Karpas-422 (cell line): ENCODE measurements around the gene FOXO6. TPM values are rescaled to one million over a fixed set of nuclear protein-coding genes. Genes with fewer than 3 reads are reported as not detected.

Experiments
- DNase-seq: peaks from one replicate; pipeline ENCODE4 v3.0.0-alpha.2; 2015
- H2AFZ ChIP-seq: fragments of 200-600 bp; sonication (generic); 2 replicates; pipeline ENCODE4 v1.6.1; 2014; ENCODE audit warnings: antibody characterized with exemption, low read length, mixed read lengths
- H3K27ac ChIP-seq: fragments of 200-600 bp; sonication (generic); 2 replicates; pipeline ENCODE4 v1.5.1; 2014; ENCODE audit warnings: mild to moderate bottlenecking, low read length, moderate library complexity
- H3K27me3 ChIP-seq: fragments of 200-600 bp; sonication (generic); 2 replicates; pipeline ENCODE4 v1.6.1; 2014; ENCODE audit warnings: low read length, mixed read lengths
- H3K36me3 ChIP-seq: fragments of 200-600 bp; sonication (generic); 2 replicates; pipeline ENCODE4 v1.6.1; 2014; ENCODE audit warnings: low read length, mixed read lengths; ENCODE audit not compliant: insufficient read depth
- H3K4me1 ChIP-seq: fragments of 200-600 bp; sonication (generic); 2 replicates; pipeline ENCODE4 v1.6.1; 2014; ENCODE audit warnings: mild to moderate bottlenecking, low read length, mixed read lengths
- H3K4me2 ChIP-seq: fragments of 200-600 bp; sonication (generic); 2 replicates; pipeline ENCODE4 v1.6.1; 2014; ENCODE audit warnings: low read length, low read depth, mild to moderate bottlenecking; ENCODE audit not compliant: poor library complexity, severe bottlenecking
- H3K4me3 ChIP-seq: fragments of 200-600 bp; sonication (generic); 2 replicates; pipeline ENCODE4 v1.5.1; 2014; ENCODE audit warnings: mild to moderate bottlenecking, antibody characterized with exemption, low read length, mixed read lengths
- H3K79me2 ChIP-seq: fragments of 200-600 bp; sonication (generic); 2 replicates; pipeline ENCODE4 v1.6.1; 2014; ENCODE audit warnings: mild to moderate bottlenecking, low read length, mixed read lengths
- H3K9ac ChIP-seq: fragments of 200-600 bp; sonication (generic); 2 replicates; pipeline ENCODE4 v1.6.0; 2014; ENCODE audit warnings: low read length
- H3K9me2 ChIP-seq: fragments of 200-600 bp; sonication (generic), shearing (Covaris generic); replicated peaks from 2 replicates; pipeline ENCODE4 v1.6.0; 2014; ENCODE audit warnings: mild to moderate bottlenecking, low read length, moderate library complexity; ENCODE audit not compliant: insufficient read depth
- H3K9me3 ChIP-seq: fragments of 300-700, 200-600 bp; sonication (generic); 2 replicates; pipeline ENCODE4 v1.6.1; 2014; ENCODE audit warnings: low read length, mixed read lengths
- H4K20me1 ChIP-seq: fragments of 200-600 bp; sonication (generic); 2 replicates; pipeline ENCODE4 v1.6.1; 2014; ENCODE audit warnings: mild to moderate bottlenecking, antibody characterized with exemption, low read length, low read depth; ENCODE audit not compliant: insufficient read depth
- total RNA-seq: library from RNA; depleted of rRNA; stranded (reverse); fragments of >200 nt; shearing (Covaris generic); gene quantifications from 2 replicates; pipeline ENCODE4 v1.2.3, GENCODE V29; 2014; ENCODE audit warnings: low replicate concordance

Gene FOXO6
- total RNA-seq, 1 experiment from 2014 or later = not detected

DNA sequence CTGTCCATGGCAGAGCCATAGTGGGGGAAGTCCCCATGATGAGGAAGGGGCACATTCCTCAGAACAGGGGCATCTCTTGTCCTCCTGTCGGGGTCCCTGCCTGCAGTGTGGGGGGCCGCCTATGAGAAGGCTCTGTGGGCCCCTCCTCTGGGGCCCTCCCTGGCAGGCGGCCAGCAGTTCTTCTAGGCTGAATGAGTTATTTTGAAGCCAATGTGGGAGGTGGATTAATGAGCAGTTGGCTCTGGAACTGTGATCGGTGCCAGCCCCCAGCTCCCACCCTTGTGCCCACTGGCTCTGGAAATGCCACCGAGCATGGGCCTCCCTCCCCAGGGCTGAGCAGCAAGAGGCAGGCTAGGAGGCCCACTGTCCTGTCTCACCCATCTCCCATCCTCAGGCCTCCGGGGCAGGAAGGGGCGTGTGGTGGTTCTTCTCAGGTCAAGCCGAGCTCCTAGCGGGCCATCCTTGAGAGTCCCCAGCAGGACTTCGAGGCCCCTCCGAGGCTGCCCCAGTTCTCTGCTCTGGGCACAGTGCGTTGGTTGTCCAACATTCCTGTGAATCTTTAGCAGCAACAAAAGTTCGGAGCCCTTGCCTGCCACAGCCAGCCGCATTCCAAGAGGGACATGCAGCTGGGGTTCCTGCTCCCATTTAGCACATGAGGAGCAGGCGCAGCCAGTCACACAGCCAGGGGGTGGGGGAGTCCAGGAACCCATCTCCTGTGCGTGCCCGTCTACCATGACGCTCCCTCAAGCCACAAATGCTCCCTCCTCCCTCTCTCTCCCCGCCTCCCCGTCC is 66.1 kb downstream of the FOXO6 start:
- no peaks in the 10 kb centered on the region for H3K9me2 ChIP-seq
- H3K4me1 ChIP-seq = no peaks in the 10 kb centered on the region
- H2AFZ ChIP-seq = no peak overlapping the region
- no peaks in the 10 kb centered on the region for H3K36me3 ChIP-seq
- H4K20me1 ChIP-seq = no peaks in the 10 kb centered on the region
- no peaks in the 10 kb centered on the region for H3K9me3 ChIP-seq
- H3K79me2 ChIP-seq = no peaks in the 10 kb centered on the region
- H3K27ac ChIP-seq = no peak overlapping the region
- H3K9ac ChIP-seq = no peak overlapping the region
- no peak overlapping the region for H3K4me3 ChIP-seq
- no peak for DNase-seq
- H3K27me3 ChIP-seq = no peaks in the 10 kb centered on the region
- no peak overlapping the region for H3K4me2 ChIP-seq

GRCh38 chr1:41427916-41428737 is 66.9 kb downstream of the FOXO6 start:
- H3K36me3 ChIP-seq = no peaks in the 10 kb centered on the region
- H3K9ac ChIP-seq = no peak overlapping the region

GRCh38 chr1:41428738-41429640 is 67.8 kb downstream of the FOXO6 start:
- no peak overlapping the region for H3K27ac ChIP-seq

More at GRCh38 chr1:41427916-41428737, 66.9 kb downstream of the FOXO6 start:
- no peak overlapping the region for H3K4me2 ChIP-seq
- H4K20me1 ChIP-seq = 0 out of 2 replicates have a peak, but pooled peaks cover 3% of the 10 kb centered on the region
- no peaks in the 10 kb centered on the region for H3K9me3 ChIP-seq
- H3K27me3 ChIP-seq = no peaks in the 10 kb centered on the region
- H3K79me2 ChIP-seq = no peaks in the 10 kb centered on the region
- H3K4me3 ChIP-seq = no peak overlapping the region
- H3K9me2 ChIP-seq = no peaks in the 10 kb centered on the region
- no peak overlapping the region for H3K27ac ChIP-seq
- DNase-seq = no peak
- no peak overlapping the region for H2AFZ ChIP-seq
- H3K4me1 ChIP-seq = no peaks in the 10 kb centered on the region

GRCh38 chr1:41429641-41430035 is 68.4 kb downstream of the FOXO6 start:
- Histone ChIP-seq H3K9ac (no peak overlapping the region), H3K36me3 (no peaks in the 10 kb centered on the region), H4K20me1 (0 out of 2 replicates have a peak, but pooled peaks cover 6% of the 10 kb centered on the region), H3K27me3 (no peaks in the 10 kb centered on the region), H3K4me1 (no peaks in the 10 kb centered on the region), H3K79me2 (no peaks in the 10 kb centered on the region), H3K27ac (no peak overlapping the region), H2AFZ (no peak overlapping the region), H3K9me3 (no peaks in the 10 kb centered on the region), H3K9me2 (no peaks in the 10 kb centered on the region), H3K4me3 (no peak overlapping the region), H3K4me2 (no peak overlapping the region)
- no peak for DNase-seq

More at GRCh38 chr1:41428738-41429640, 67.8 kb downstream of the FOXO6 start:
- Histone ChIP-seq H3K27me3 (no peaks in the 10 kb centered on the region), H3K9me2 (no peaks in the 10 kb centered on the region), H4K20me1 (0 out of 2 replicates have a peak, but pooled peaks cover 6% of the 10 kb centered on the region), H3K36me3 (no peaks in the 10 kb centered on the region), H3K4me2 (no peak overlapping the region), H3K4me3 (no peak overlapping the region), H2AFZ (no peak overlapping the region), H3K9me3 (no peaks in the 10 kb centered on the region), H3K79me2 (no peaks in the 10 kb centered on the region), H3K4me1 (no peaks in the 10 kb centered on the region), H3K9ac (no peak overlapping the region)
- DNase-seq = no peak

- Histone ChIP-seq H3K9me3 (no peaks in the 10 kb centered on the region), H2AFZ (no peak overlapping the region), H3K4me2 (no peak overlapping the region), H3K4me1 (no peaks in the 10 kb centered on the region), H3K4me3 (no peak overlapping the region), H4K20me1 (0 out of 2 replicates have a peak, but pooled peaks cover 6% of the 10 kb centered on the region), H3K36me3 (no peaks in the 10 kb centered on the region), H3K27me3 (no peaks in the 10 kb centered on the region), H3K9ac (no peak overlapping the region), H3K79me2 (no peaks in the 10 kb centered on the region), H3K27ac (no peak overlapping the region), H3K9me2 (no peaks in the 10 kb centered on the region)
- no peak for DNase-seq
These were observed 68.8 kb downstream of the FOXO6 start for GRCh38 chr1:41430069-41430468.

- Histone ChIP-seq H2AFZ (no peak overlapping the region), H3K27me3 (no peaks in the 10 kb centered on the region), H3K27ac (no peak overlapping the region), H3K4me1 (no peaks in the 10 kb centered on the region), H3K4me2 (no peak overlapping the region), H3K36me3 (no peaks in the 10 kb centered on the region), H3K9me3 (no peaks in the 10 kb centered on the region), H3K79me2 (no peaks in the 10 kb centered on the region), H3K4me3 (no peak overlapping the region), H3K9ac (no peak overlapping the region), H3K9me2 (no peaks in the 10 kb centered on the region), H4K20me1 (0 out of 2 replicates have a peak, but pooled peaks cover 6% of the 10 kb centered on the region)
- no peak for DNase-seq
These were observed 69.3 kb downstream of the FOXO6 start for GRCh38 chr1:41430582-41430981.

GRCh38 chr1:41431490-41432350 is 70.5 kb downstream of the FOXO6 start:
- Histone ChIP-seq H3K4me3 (no peak overlapping the region), H3K4me2 (no peak overlapping the region), H4K20me1 (0 out of 2 replicates have a peak, but pooled peaks cover 6% of the 10 kb centered on the region), H3K79me2 (no peaks in the 10 kb centered on the region), H2AFZ (no peak overlapping the region), H3K27ac (no peak overlapping the region), H3K4me1 (no peaks in the 10 kb centered on the region), H3K27me3 (no peaks in the 10 kb centered on the region), H3K9me3 (no peaks in the 10 kb centered on the region), H3K9me2 (no peaks in the 10 kb centered on the region), H3K36me3 (no peaks in the 10 kb centered on the region), H3K9ac (no peak overlapping the region)
- DNase-seq = no peak
